ENCODE measurements around the gene DSCAML1.

- no peak for TF ChIP-seq CTCF (conservative IDR thresholded peaks at IDR 0.05; ENCODE audit: low read depth, low read length)
- no peak for TF ChIP-seq EZH2 (IDR thresholded peaks at IDR 0.05; ENCODE audit: low read length, unreplicated experiment)
- TF ChIP-seq EZH2phosphoT487 (IDR thresholded peaks at IDR 0.05; ENCODE audit: borderline replicate concordance, low read length): no peak
These were observed 295.6 kb downstream of the DSCAML1 start for GRCh38 chr11:117501237-117501898.
